Tongue (tissue), 2 donors: Measurements from ENCODE around the gene CD48. TPM values are rescaled to one million over a fixed set of nuclear protein-coding genes. Genes with fewer than 3 reads are reported as not detected.

Experiments used
- DNase-seq: peaks from one replicate; pipeline ENCODE4 v3.0.0-alpha.2; 2015
- total RNA-seq: library from RNA; depleted of rRNA; stranded (reverse); fragments of >200 nt; gene quantifications from one replicate; pipeline ENCODE4 v1.2.3, GENCODE V29; 2014

Gene CD48, protein sequence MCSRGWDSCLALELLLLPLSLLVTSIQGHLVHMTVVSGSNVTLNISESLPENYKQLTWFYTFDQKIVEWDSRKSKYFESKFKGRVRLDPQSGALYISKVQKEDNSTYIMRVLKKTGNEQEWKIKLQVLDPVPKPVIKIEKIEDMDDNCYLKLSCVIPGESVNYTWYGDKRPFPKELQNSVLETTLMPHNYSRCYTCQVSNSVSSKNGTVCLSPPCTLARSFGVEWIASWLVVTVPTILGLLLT
- total RNA-seq = 3.3 TPM

DNA sequence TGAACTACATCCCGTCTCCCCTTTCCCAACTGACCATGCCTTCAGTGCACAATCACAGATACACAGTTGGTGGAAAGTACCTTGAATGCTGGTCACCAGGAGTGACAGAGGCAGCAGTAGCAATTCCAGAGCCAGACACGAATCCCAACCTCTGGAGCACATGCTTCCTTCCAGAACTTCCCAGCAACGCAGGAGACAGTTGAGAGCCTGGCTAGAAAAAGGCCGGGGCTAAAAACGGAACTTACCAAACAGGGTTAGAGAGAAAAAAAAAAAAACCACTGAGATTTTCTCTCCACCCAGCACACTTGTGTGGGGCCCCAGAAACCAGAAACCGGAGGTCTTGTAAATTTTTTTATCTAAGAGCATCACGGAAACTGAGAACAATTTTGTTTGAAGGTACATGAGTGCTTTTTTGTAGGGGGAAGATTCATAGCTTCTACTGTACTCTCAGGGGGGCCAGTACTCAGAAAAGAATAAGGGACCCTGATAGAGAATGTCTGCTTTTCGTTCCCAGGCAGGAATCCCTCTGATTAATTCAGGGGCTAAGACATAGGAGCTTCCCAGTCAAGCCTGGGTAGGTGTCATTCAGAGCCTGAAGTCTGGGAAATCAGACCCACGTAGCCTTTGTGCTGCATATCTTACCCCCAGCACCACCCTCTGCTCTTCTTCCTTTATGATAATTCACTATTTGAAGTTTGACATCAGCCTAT, at the start of gene CD48:
CD48 (minus strand) TSS at position 221 of the 710 bp plus-strand sequence; CDS start at position 162, 59 bp downstream.
- no peak for DNase-seq

DNA sequence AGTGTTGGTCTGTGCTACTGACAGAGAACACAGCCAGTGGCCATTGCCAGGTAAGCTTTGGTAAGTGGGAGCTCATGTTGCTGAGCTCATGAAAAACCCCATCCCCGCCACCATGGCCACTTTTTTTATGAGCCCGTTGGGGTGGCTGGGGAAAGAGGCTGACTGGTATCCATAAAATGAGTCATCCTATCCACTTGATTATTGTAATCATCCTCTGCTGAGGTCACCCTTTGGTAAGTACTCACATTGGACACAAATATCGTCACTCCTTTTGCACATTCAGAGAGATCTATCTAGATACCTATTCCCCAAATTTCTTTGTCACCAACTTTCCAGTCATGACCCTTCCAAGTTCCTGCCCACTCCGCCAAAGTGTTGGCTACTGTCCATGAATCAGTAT, 49.4 kb upstream of the CD48 start:
- no peak for DNase-seq

DNA sequence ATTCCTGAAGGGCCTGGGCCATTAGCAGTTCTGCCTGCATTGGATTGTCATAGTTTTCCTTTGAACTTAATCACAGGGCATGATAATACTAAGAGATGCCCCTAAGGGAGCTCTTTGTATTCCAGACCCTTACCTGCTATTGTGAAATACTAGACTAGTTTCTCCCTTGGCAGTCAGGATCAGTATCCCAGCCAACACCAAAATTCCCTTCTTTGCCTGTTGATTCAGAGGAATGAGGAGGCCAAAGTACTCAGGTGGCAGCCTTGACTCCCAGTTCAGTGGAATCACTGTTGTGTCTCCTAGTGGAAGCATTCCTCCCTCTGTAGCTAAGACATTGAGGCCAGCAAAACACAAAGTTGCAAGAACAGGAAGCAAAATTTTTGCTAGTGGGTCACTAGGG, 48.1 kb upstream of the CD48 start:
- no peak for DNase-seq

DNA sequence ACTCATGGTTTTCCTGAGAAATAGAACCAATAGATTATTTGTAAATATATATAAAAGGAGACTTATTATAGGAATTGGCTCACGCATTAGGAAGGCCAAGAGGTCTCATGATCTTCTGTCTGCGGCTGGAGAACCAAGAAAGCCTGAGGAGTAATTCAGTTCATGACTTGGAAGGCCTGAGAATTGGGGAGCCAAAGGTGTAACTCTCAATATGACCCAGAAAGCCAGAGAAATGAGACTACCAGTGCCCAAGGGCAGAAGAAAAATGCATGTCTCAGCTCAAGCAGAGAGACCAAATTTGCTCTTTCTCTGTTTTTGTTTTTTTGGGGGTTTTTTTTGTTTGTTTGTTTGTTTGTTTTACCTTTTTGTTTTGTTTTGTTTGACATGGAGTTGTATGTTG, 46.9 kb upstream of the CD48 start:
- no peak for DNase-seq

DNA sequence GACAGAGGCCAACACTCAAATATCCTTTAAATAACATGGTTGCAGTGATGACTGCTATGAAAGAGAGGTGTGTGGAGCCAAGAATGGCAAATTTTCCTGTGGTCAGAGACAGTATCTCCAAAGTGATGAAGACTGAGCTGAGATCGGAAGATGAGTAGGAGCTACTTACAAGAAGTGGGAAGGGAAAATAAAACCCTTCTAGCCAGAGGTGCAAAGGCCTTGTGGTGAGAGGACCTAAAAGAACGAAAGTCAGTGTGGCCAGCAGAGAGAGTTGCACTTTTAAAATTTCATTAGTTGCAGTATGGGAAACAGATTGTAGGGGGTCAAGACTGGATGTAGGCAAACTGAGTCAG, 45.2 kb upstream of the CD48 start:
- DNase-seq = no peak

DNA sequence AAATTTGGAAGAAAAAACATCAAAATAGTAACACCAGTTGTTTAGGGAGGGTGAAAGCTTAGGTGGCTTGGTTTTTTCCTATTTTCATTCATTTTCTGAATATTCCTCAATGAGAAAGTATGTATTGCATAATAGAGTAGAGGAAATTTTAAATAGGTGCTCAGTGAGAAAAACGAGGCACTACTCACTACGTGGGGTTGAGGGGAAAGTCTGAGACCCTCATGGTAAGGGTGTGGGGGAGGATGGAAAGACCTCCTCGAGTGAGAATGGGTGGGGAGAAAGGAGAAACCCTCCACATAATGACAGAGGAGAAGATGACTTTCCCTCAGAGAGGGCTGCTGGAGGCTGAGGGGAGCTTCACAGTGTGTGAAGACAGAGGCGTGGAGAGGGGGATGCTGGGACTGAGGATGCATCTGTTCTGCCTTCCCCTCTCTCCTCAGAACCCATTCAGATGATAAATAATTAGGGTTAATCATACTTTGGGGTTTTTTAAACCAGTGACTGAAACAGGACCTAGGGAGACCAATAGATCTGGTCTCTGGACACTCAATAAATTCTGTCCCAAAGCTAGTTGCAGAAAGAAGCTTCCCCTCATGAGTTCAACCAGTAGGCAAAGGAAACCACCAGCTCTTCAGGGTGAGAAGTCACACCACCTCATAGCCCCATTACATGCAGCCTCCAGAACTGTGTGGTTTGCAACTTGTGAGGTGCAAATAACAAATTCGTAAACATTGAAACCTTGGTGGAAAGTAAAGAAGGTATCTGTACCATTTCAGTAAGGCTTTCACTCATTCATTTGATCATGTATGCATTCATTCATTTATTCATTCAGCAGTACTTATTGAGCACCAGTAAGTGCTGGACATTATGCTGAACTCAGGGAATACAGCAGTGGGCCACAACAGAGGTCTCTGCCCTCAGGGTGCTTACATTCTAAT, 44.6 kb upstream of the CD48 start:
- no peak for DNase-seq

DNA sequence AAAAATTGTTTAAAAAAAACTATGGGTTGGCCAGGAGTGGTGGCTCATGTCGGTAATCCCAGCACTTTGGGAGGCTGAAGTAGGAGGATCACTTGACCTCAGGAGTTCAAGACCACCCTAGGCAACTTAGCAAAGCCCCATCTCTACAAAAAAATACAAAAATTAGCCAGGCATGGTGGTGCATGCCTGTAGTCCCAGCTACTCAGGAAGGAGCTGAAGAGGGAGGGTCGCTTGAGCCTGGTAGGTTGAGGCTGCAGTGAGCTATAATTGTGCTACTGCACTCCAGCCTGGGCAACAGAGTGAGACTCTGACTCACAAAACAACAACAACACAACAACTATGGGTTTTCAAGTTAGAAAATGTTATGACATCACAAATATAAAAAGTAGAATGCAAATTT, 43.8 kb upstream of the CD48 start:
- no peak for DNase-seq

DNA sequence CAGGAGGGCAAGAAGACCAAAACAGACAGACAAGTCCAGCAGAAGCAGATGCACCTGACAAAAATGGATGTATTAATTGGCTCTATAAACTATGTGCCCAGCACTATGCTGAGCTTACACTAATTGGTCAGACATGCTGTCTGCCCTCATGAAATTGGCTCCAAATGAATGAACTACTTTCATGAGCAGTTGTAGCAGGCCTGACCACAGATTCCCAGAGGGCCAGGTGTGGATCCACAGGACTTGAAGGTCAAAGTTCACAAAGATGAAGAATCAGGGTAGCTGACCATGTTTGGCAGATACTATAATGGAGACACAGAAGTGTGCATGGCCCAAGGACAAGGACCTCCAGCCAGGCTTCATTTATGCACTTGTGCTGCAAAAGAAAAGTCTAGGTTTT, 42.0 kb upstream of the CD48 start:
- no peak for DNase-seq

DNA sequence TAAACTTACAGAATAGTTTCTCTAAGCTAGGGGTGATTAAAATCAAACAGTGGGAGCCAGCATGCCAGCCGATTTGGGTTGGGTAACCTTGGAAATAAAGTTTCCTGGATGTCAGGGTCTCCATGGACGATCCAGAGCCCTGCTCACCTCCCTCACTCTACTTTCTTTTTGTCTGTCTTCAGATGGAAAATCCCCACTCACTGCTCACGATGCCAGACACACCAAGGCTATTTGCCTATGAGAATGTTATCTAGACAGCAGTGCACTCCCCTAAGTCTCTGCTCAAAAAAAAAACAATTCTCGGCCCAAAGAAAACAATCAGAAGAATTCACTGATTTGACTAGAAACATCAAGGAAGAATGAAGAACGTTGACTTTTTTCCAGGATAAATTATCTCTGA, 41.3 kb upstream of the CD48 start:
- DNase-seq = no peak

DNA sequence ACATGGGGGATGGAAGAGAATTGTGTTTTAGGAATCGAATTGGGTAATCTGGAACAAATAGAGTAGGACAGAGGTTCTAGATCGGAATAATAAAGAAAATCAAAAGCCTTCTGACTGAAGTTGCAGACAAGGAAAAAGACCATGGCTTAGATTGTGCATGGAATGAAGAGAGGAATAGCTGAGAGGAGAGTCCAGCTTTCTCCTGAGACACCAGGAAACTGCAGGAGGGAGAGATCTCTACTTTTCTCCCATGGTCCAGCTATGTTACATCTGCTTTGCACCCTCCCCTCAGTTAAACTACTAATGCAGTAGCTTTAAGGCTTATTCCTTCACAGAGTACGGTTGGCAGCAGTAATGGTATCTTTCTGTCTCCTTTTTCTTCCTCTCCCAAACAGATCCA, 40.8 kb upstream of the CD48 start:
- DNase-seq = no peak

DNA sequence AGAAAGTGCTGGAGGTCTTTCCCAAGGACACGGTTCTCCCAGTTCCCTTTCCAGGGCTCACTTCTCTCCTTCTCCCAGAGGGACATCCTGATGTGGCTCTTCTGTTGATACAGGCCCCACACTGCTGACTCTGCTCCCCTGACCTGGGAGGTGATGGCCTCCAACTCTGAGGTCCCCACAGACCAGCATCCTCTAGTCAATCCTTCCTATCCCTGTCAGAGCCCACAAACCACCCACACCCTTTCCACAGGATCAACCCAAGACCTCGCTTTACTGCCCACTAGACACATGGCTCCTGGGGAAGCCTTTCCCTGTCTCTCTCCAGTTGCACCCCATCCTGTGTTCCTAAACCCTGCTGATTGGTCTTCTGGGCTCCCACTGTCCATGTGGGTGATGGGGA, 39.0 kb upstream of the CD48 start:
- no peak for DNase-seq

DNA sequence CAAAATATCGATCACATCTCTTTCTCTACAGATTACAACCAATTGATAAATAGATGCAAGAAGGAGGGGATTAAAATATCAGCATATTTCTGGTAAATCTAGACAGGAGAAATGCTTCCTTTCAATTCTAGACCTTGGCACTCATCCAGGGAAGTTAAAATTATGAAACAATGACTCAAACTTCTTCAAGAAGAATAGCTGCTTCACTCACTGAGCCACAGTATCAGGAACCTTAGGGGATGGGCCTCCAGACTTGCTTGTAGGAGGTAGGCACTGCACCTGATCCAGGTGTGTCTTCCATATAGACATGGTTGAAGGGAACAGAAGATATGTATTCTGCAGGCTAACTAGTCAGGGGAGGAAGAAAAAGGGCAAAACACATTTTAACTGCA, 37.3 kb upstream of the CD48 start:
- no peak for DNase-seq

DNA sequence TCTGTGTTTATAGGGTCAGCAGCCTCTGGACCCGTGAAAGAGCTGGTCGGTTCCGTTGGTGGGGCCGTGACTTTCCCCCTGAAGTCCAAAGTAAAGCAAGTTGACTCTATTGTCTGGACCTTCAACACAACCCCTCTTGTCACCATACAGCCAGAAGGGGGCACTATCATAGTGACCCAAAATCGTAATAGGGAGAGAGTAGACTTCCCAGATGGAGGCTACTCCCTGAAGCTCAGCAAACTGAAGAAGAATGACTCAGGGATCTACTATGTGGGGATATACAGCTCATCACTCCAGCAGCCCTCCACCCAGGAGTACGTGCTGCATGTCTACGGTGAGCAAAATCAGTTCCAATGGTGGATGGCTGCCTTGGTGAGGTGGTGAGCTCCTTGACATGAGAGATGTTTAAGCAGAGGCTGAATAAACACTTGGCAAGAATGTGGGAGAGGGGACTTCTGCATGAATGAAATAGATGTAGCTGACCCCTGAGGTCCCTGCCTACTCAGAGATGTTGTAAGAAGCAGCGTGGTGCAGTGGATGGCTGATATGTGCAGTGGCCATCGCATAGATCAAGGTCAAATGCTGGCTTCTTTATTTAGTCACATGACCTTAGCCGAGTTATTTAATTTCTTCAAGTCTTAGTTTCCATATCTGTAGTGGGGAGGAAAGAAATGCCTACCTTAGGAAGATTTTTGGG, 36.7 kb upstream of the CD48 start:
- DNase-seq = no peak

DNA sequence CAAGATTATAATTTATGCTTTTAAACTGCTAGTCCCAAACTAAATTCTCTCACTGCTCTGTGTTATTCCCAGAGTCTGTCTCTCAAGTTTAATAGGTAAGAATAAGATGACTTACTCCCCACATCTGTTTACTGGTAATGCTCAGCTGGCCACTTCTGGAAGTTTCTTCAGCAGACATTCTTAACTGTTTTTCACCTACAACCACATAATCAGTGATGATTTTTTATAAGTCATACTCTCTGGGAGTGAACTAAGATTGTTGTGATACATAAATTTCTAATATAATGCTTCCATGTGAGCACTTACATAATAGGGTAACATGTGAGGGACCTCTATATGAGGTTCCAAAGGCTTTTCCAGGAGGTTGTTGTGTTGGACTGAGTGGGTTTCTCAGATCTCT, 36.1 kb upstream of the CD48 start:
- DNase-seq = no peak

DNA sequence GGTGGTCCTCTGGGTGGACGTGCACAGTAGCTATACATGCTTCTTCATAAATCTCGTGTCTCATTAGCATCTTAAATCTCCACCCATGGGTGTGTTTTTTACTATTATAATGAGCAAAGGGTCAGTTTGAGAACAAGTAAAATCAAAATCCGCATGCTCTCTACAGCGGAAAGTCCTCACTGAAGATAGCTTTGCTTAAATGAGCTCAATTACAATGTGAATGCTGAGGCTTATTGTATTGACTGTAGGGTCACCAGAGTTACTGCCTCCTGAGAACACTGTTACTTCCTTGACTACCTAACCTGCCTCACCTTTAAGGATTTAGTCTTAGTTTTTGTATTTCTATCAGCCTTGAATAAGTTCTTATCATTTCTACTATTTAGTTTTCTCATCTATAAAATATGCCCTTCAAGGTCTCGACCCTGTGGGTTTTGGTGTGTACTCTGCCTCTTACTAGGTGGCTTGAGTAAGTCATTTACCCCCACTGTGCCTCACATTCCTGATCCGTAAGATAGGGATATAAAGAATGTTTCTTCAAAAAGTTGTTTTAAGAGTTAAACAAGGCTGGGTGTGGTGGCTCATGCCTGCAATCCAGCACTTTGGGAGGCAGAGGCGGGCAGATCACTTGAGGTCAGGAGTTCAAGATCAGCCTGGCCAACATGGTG, 35.3 kb upstream of the CD48 start:
- DNase-seq = no peak

DNA sequence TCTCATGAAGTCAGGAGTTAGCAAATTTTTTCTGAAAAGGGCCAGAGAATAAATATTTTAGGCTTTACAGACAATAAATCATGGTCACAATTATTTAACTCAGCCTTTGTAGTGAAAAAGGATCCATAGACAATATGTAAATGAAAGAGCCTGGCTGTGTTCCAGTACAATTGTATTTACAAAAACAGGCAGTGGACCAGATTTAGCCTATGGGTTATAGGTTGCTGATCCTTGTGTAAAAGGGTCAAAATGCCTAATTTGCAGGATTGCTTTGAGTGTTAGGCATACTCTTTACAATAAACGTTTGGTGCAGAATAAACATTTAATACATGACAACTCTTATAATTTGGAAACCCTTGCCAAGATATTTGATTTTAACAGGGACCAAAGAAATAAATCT, 33.9 kb upstream of the CD48 start:
- DNase-seq = no peak

DNA sequence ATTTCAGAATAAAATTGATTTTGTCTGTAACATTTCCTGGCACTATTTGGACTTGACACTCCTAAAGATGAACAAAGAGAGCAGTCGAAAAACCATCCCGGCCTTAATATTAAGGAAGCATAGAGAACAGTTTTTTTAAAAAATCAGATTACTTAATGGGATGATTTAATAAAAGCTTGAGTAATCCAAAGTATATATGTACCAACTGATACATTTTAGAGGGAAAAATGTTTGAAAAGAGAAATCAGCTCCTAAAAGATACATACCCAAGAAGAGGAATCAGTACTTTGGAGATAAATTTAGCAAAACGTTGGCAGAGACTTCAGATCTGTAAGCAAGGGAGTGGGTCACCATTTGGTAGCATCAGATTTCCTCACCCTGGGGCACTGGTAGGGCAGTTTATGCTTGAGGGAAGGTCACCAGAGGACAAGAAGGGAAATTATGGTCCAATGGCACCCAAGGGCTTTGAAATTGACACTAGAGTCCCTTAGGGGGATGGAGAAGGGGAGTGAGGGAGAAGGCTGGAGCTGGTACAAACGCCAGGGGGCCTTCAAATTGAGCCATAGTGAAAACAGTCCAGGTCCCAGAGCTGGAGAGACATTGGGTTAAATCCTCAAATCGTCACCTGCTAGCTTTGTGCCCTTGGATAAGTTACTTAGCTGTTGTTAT, 33.4 kb upstream of the CD48 start:
- DNase-seq = no peak

DNA sequence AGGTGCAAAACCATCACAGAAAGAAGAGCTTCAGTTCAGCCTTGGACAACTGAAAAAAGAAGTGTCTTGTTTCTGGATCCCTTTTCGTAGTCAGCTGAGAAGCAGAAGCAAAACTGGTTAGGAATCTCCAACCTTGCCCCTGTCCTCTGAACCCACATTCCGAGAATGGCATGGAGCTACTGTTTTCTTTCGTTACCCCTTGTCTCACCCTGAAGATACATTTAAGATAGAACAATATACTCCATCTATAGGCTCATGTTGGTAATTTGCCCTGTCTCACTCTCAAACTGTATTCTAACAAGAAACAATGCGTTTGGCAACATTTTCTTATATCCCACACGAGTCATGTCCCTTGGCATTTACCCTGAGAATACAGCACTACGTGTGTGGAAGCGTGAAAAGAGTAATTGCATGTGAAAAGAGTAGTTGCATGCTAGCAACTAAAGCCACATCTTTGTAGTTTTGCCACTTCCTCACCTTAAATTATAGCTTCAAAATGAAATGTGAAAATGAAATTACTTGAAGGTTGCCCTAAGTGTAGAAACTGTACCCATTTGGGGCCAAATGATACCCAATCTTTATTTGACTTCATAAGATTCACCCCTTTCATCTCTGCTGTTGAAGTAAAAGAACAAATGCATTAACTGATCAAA, 32.7 kb upstream of the CD48 start:
- DNase-seq = no peak

DNA sequence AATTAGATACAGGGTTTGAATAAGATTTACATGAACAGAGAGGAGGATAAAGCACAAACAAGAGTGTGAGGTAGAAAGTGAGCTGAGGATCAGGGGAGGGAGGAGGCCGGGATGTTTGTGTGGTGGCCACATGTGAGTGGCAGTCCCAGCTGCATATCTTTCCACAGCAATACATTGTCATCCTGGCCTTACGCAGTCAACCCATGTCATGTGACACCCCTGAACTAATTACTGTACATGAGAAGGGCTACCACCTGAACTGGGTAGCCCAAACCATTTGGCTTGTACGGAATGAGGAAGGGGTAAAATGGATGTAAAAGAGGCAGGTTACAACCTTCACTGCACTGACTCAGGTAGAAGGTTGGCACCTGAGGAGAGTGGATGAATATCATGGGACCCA, 31.6 kb upstream of the CD48 start:
- DNase-seq = peak; percentile 21

DNA sequence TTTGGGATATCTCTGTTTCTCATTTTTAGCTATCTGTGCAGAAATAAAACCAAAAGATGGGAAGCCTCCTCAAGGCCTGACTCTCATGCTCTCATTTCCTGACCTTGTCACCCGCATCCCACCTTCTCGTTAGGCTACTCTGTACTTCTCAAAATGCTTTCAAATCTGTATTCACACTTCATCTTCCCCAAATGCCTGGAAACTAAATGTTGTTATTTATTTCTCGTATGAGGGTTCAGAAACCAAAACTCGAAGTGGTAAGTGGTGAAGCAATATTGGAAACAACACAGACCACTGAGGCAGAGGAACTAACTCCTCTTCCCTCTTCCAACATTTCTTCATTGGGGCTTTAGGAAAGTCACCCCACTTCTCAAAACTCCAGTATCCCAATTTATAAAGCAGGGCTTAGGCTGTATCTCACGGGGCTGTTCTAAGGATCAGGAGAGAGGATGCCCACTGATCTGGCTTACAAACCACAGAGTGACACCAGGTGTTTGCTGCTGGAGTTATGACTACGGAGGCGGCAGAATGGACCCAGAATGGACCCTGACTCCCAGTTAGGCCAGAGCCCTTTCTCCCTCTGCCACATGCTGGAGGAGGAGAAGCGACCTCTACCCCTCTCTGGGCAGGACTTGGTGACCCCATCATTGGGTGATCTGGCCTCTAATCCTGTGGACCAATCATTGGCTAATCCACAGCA, 31.0 kb upstream of the CD48 start:
- DNase-seq = no peak
